HCT116 (cell line): Measurements from ENCODE around the gene RIPPLY2. TPM values are rescaled to one million over a fixed set of nuclear protein-coding genes. Genes with fewer than 3 reads are reported as not detected.

Experiments used
- ATAC-seq: fragments of 200-7000 bp; cut with Tn5 transposase; 2 replicates; pipeline ENCODE4 v1.9.1; 2020; ENCODE audit warnings: mild to moderate bottlenecking, moderate library complexity
- BruUV-seq: library from RNA; stranded (reverse); fragments of 400-500 nt; replicated peaks from 2 replicates; lab custom pipeline; 2021; lab: Mats Ljungman, UMichigan
- CTCF ChIA-PET: fragments of 300-600 bp; sonication (Branson Sonifier 250); formaldehyde crosslinking; loops from one replicate; lab custom pipeline; 2021; ENCODE audit warnings: antibody characterized with exemption; lab: Charles Lee
- POLR2A ChIA-PET: fragments of 300-600, 350-600 bp; sonication (Branson Sonifier 250); formaldehyde crosslinking; loops from one replicate; lab custom pipeline; 2021; ENCODE audit warnings: antibody characterized with exemption; lab: Charles Lee
- RAD21 ChIA-PET, 2 experiments: fragments of 300-600 bp; sonication (Branson Sonifier 250); formaldehyde crosslinking; loops; one replicate each; lab custom pipeline; 2023; ENCODE audit warnings: low total read pairs in 2 of 2; ENCODE audit not compliant: uncharacterized antibody in 2 of 2, unreplicated experiment in 2 of 2, low non-redundant PET in 1 of 2; lab: Charles Lee
- DNase-seq: peaks from one replicate; pipeline ENCODE4 v3.0.0-alpha.2; 2010; ENCODE audit warnings: low read depth, low spot score
- H2AFZ ChIP-seq: fragments of 200-600 bp; shearing (Covaris generic), sonication (generic); 2 replicates; pipeline ENCODE4 v1.6.1; 2017; ENCODE audit warnings: low read depth, mixed run types, mixed read lengths, antibody characterized with exemption, low read length; ENCODE audit not compliant: poor library complexity, severe bottlenecking
- H3K27ac ChIP-seq: 2 replicates; pipeline ENCODE4 v1.5.1; 2012; ENCODE audit warnings: low read depth, low read length
- H3K27me3 ChIP-seq: fragments of 200-600 bp; sonication (generic); 2 replicates; pipeline ENCODE4 v1.6.1; 2016; ENCODE audit warnings: mixed run types, low read length, mixed read lengths; ENCODE audit not compliant: insufficient read depth
- H3K36me3 ChIP-seq, 2 experiments: fragments of 200-500 bp in 1 of 2; fragments of 200-600 bp in 1 of 2; sonication (Bioruptor generic) in 1 of 2; sonication (generic) in 1 of 2; 2 replicates each; pipeline versions ENCODE4 v1.5.1 to v1.6.1; 2014 to 2016; ENCODE audit warnings: low read length in 2 of 2, inconsistent platforms in 1 of 2, mixed read lengths in 1 of 2, mixed run types in 1 of 2; ENCODE audit not compliant: insufficient read depth in 2 of 2, control insufficient read depth in 1 of 2
- H3K4me1 ChIP-seq, 2 experiments: fragments of 200-600 bp in 1 of 2; sonication (generic) in 1 of 2; 2 replicates each; pipeline versions ENCODE4 v1.5.1 to v1.6.1; 2012 to 2017; ENCODE audit warnings: low read length in 2 of 2, inconsistent platforms in 1 of 2, mild to moderate bottlenecking in 1 of 2, mixed read lengths in 1 of 2, mixed run types in 1 of 2, moderate library complexity in 1 of 2; ENCODE audit not compliant: insufficient read depth in 2 of 2, control insufficient read depth in 1 of 2
- H3K4me2 ChIP-seq: fragments of 200-600 bp; sonication (generic); 2 replicates; pipeline ENCODE4 v1.6.1; 2017; ENCODE audit warnings: mixed run types, low read length, mixed read lengths
- H3K4me3 ChIP-seq, 2 experiments: fragments of 200-600 bp in 1 of 2; sonication (generic) in 1 of 2; replicated peaks in 1 of 2; 2 replicates each; pipeline ENCODE4 v1.5.1; 2011 to 2016; ENCODE audit warnings: low read length in 2 of 2, control low read depth in 1 of 2, low read depth in 1 of 2, mild to moderate bottlenecking in 1 of 2, mixed read lengths in 1 of 2, mixed run types in 1 of 2
- H3K79me2 ChIP-seq: fragments of 200-600 bp; sonication (generic); 2 replicates; pipeline ENCODE4 v1.6.1; 2017; ENCODE audit warnings: mild to moderate bottlenecking, mixed run types, low read length, moderate library complexity, mixed read lengths; ENCODE audit not compliant: insufficient read depth
- H3K9ac ChIP-seq: fragments of 200-600 bp; sonication (generic); 2 replicates; pipeline ENCODE4 v1.6.1; 2016; ENCODE audit warnings: low read length, mixed read lengths
- H3K9me2 ChIP-seq: fragments of 200-600 bp; sonication (generic), shearing (Covaris generic); 2 replicates; pipeline ENCODE4 v1.6.1; 2017; ENCODE audit warnings: mixed run types, mild to moderate bottlenecking, moderate library complexity; ENCODE audit not compliant: insufficient read depth
- H3K9me3 ChIP-seq, 2 experiments: fragments of 200-500 bp in 1 of 2; fragments of 200-600 bp in 1 of 2; sonication (Bioruptor generic) in 1 of 2; sonication (generic) in 1 of 2; 2 replicates each; pipeline ENCODE4 v1.6.1; 2014 to 2017; ENCODE audit warnings: low read length in 2 of 2, mixed read lengths in 2 of 2, inconsistent platforms in 1 of 2, low read depth in 1 of 2, mild to moderate bottlenecking in 1 of 2, mixed run types in 1 of 2, moderate library complexity in 1 of 2; ENCODE audit not compliant: control insufficient read depth in 1 of 2, insufficient read depth in 1 of 2
- H4K20me1 ChIP-seq: fragments of 200-600 bp; sonication (generic), shearing (Covaris generic); 2 replicates; pipeline ENCODE4 v1.6.1; 2017; ENCODE audit warnings: mixed run types, mild to moderate bottlenecking, moderate library complexity; ENCODE audit not compliant: insufficient read depth
- ATF3 ChIP-seq: IDR thresholded peaks from 2 replicates; pipeline ENCODE4 v1.6.1; 2012
- CBX3 ChIP-seq: IDR thresholded peaks from 2 replicates; pipeline ENCODE4 v1.6.1; 2012; ENCODE audit warnings: low read depth
- CEBPB ChIP-seq: IDR thresholded peaks from 2 replicates; pipeline ENCODE4 v1.6.1; 2012; ENCODE audit warnings: low read depth
- EGR1 ChIP-seq: IDR thresholded peaks from 2 replicates; pipeline ENCODE4 v1.6.1; 2012; ENCODE audit warnings: low read depth
- ELF1 ChIP-seq: IDR thresholded peaks from 2 replicates; pipeline ENCODE4 v1.6.1; 2012; ENCODE audit warnings: low read depth, borderline replicate concordance
- JUND ChIP-seq: IDR thresholded peaks from 2 replicates; pipeline ENCODE4 v1.6.1; 2012
- POLR2A ChIP-seq: IDR thresholded peaks from 2 replicates; pipeline ENCODE4 v1.7.0; 2011; ENCODE audit warnings: borderline replicate concordance; ENCODE audit not compliant: insufficient read depth, insufficient read length; ENCODE audit errors: extremely low read depth
- RAD21 ChIP-seq: IDR thresholded peaks from 2 replicates; pipeline ENCODE4 v1.6.1; 2012; ENCODE audit warnings: low read depth, mild to moderate bottlenecking
- REST ChIP-seq: IDR thresholded peaks from 2 replicates; pipeline ENCODE4 v1.6.1; 2012; ENCODE audit warnings: low read depth
- SP1 ChIP-seq: IDR thresholded peaks from 2 replicates; pipeline ENCODE4 v1.6.1; 2012; ENCODE audit warnings: low read depth
- ZBTB33 ChIP-seq: IDR thresholded peaks from 2 replicates; pipeline ENCODE4 v1.6.1; 2011; ENCODE audit warnings: mild to moderate bottlenecking, low read length, moderate library complexity; ENCODE audit not compliant: insufficient replicate concordance; ENCODE audit errors: extremely low read depth
- intact Hi-C: fragments of 100-400 bp; cut with micrococcal nuclease; formaldehyde crosslinking; loops from 2 replicates; pipeline ENCODE4 v1.10.0; 2022
- total RNA-seq: library from RNA; stranded (reverse); gene quantifications from one replicate; pipeline ENCODE4 v1.2.1, GENCODE V29; 2021; ENCODE audit not compliant: unreplicated experiment

The RIPPLY2 gene
- total RNA-seq, 1 experiment from 2014 or later: not detected

GRCh38 chr6:83854001-83854501 lies 891 bp downstream of the RIPPLY2 start:
- CTCF ChIA-PET: no interaction called here

More at GRCh38 chr6:83854001-83854501, 891 bp downstream of the RIPPLY2 start:
- DNase-seq: no peak
- no peaks in the 10 kb centered on the region for H3K36me3 ChIP-seq
- no peak overlapping the region for H3K4me2 ChIP-seq
- ChIA-PET POLR2A (no interaction called here), RAD21 (no interaction called here)
- H3K27ac ChIP-seq: no peak overlapping the region
- H3K9me2 ChIP-seq: no peaks in the 10 kb centered on the region
- TF ChIP-seq CEBPB (no peak), RAD21 (no peak), EGR1 (no peak), ZBTB33 (no peak), ELF1 (no peak), POLR2A (no peak), REST (no peak), JUND (no peak), SP1 (no peak), CBX3 (no peak), ATF3 (no peak)
- H2AFZ ChIP-seq: no peak overlapping the region
- no peaks in the 10 kb centered on the region for H3K79me2 ChIP-seq
- peaks cover 0 to 3% of the 10 kb centered on the region in 2 experiments; a peak in 1 of 4 replicates for H3K4me1 ChIP-seq
- no TSS peak for BruUV-seq
- no peaks in the 10 kb centered on the region; the same call in 1 of the 2 replicates for H3K27me3 ChIP-seq
- ATAC-seq: no peak
- no peaks in the 10 kb centered on the region for H4K20me1 ChIP-seq
- no peaks in the 10 kb centered on the region for H3K9me3 ChIP-seq
- no peak overlapping the region for H3K9ac ChIP-seq
- H3K4me3 ChIP-seq: no peak overlapping the region
- intact Hi-C loops: no loop called here
